ENCODE measurements around the gene SSR4.

SSR4 gene

DNA sequence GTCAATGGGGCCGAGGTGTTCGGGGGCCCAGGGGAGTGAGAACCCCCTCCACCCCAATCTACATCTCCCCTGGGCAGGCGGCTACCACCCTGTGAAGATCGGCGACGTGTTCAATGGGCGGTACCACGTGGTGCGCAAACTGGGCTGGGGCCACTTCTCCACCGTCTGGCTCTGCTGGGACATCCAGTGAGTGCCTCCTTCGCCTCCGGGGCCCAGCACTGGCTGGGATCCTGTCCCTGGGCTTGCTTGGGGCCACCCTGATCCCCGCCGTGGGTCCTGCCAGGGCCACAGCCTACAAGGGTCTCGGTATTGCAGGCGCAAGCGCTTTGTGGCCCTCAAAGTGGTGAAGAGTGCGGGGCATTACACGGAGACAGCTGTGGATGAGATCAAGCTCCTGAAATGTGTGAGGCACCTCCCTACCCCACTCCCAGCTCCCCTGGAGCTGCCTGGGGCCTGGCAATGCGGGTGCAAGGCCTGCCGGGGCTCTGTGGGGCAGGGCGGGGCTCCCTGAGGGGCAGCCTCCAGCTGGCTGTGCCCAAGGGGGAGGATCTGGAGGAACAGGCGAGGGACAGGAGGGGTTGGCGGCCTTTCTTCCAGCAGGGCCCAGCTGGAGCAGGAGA lies 12.9 kb upstream of the SSR4 start:
- DNase-seq (ENCODE audit: low spot score): no peak

DNA sequence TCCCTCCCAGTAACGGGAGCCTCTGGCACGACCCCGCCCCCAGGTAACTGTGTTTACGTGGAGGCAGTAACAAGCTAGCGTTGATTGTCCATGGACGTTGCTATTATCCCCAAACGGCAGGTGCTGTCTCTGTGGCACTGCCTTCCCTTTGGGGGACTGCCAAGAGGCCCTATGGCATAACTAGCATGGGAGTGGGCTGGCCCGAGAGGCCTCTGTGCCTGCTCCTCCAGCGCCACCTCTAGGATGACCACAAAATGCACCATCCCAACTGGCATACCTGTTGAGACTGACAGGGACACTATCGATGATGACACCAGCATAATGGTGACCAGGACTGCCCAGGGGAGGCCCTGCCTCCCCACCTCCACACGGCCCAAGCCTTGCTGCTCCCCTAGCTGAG lies 12.2 kb upstream of the SSR4 start:
- DNase-seq (ENCODE audit: low spot score): no peak

DNA sequence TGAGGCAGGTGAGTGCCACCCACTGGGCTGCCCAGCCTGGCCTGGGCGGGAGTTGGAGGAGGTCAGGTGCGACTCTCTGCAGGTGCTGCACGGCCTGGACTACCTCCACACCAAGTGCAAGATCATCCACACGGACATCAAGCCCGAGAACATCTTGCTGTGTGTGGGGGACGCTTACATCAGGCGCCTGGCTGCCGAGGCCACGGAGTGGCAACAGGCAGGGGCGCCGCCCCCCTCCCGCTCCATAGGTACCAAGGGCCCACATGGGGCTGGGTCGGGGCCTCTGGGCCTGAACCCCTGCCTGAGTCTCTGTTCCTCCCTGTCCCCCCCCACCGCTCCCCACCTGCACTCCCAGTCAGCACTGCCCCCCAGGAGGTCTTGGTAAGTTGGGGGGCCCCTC lies 11.6 kb upstream of the SSR4 start:
- DNase-seq (ENCODE audit: low spot score): no peak

DNA sequence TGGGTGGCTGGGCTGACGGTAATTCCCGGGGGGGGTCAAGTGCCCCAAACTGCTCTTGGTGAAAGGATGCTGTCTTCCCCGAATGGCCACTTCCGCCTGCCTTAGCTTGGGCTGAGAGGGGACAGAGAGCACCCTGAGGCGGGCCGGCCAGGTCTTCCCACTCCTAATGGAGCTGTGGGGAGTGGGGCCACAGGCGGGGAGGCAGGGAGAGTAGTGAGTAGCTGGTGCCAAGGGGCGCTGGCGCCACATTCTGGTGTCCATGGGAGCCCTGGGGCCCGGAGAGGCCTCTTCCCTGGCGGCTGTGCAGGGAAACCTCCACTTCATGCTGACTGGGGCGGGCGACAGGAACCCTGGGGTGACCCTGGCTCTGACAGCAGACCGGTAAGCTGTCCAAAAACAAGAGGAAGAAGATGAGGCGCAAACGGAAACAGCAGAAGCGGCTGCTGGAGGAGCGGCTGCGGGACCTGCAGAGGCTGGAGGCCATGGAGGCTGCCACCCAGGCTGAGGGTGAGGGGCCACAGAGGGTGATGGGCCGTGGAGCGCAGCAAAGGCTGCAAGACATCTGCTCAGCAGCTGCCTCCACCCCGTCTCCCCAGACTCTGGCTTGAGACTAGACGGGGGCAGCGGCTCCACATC lies 11.0 kb upstream of the SSR4 start:
- DNase-seq (ENCODE audit: low spot score): no peak

DNA sequence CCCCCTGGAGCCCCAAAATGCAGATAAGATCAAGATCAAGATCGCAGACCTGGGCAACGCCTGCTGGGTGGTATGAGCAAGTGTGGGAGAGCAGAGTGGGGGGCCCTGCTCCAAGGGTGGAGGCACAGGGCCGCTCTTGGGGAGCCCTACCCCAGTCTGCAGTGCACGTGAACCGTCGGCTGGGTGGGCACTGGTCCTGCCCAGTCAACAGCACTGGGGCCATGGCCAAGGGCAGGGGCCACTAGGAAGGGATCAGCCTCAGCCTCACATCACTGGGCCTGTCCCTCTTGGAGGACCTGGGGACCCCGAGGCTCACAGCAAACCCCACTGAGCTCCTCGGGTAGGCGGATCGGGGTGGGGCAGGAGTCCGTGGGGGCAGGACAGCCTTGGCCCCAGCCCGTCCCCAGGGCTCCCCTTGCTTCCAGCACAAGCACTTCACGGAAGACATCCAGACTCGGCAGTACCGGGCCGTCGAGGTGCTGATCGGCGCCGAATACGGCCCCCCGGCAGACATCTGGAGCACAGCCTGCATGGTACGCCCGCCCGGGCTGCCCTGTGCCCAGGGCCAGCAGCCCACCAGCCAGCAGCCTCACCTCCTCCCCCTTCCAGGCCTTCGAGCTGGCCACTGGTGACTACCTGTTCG lies 10.0 kb upstream of the SSR4 start:
- no peak for DNase-seq (ENCODE audit: low spot score)

DNA sequence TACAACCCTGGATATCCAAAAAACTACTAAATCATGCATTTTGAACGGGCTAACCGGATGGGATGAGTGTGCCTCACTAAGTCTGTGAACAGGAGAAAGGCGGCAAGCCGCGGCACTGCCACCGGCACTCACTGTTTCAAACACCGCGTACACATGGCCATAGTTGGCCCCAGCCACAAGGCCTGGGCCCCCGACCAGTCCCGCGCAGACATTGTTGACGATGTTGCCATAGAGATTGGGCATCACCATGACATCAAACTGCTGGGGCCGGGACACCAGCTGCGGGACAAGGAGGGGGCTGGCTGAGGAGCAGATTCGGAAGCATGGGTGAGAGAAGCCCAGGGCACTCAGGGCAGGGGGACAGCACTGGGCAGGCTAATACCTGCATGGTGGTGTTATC lies 7.8 kb upstream of the SSR4 start:
- no peak for DNase-seq (ENCODE audit: low spot score)

DNA sequence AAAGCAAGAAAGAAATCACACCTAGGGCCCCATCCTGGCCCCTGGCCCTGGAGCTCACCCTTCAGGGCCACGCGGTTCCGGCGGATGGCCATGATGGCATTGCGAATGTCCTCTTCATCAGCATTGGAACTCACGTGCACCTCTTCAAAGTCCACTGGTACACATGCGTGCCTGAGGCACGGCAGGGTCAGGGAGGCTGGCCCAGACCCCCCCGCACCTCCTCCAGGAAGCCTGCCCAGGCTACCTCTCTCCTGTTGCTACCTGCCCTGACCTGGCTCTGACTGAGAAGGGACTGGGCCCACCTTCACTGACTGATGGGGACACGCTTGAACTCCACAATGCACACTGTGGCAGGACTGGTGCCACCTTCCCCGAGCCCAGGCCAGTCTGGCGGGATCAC lies 4.8 kb upstream of the SSR4 start:
- DNase-seq (ENCODE audit: low spot score): no peak

DNA sequence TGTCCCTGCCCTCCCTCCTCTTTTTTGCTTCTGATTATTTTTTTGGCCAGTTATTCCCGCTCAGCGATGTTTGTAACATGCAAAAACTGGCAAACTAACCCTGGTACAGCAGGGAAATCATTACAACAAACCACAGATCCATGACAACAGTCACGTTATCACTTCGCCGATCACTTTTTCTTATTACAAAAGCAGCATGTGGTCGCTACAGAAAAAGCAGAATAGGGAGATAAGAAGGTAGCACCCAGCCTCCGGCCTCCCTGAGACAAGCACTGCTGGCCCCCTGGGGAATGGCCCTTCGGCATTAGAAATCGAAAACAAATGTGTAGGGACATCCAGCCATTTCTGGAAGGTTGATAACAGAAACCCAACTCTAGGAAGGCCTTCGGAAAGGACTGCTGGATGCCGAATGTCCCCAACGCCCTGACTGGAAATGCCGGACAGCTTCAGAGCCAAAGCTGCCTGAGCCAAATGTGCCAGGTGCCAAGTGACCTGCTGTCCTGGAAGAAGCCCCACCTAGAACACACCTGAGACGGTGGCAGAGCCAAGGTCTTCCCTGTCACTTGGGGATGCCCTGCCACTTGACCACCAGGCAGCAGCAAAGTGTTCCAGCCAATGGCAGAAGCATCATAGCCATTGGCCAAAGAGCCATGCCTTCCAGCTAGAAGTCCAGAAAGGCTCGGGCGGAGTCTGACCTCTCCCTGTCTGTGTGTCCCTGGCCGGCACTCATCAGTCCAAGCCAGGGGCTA lies 3.2 kb upstream of the SSR4 start:
- DNase-seq (ENCODE audit: low spot score): no peak

DNA sequence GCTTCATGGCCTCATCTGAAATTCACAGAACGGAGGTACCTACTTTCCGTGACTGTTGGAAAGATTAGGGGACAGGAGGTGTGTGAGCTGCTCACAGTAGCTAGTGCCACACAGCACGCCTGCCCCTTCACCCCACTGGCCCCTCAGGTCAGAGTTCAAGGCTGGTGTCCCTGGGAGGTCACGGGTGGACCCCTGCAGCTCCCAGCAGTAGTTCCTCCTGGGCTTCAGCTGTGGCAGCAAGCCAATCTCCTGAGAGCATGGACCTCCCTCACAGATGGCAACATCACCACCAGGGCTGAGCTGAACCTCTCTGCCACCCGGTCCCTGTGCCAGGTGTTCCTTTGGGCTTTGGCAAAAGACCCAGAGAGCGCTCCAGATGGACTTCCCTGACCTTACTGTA lies 2.1 kb upstream of the SSR4 start:
- DNase-seq (ENCODE audit: low spot score): no peak

DNA sequence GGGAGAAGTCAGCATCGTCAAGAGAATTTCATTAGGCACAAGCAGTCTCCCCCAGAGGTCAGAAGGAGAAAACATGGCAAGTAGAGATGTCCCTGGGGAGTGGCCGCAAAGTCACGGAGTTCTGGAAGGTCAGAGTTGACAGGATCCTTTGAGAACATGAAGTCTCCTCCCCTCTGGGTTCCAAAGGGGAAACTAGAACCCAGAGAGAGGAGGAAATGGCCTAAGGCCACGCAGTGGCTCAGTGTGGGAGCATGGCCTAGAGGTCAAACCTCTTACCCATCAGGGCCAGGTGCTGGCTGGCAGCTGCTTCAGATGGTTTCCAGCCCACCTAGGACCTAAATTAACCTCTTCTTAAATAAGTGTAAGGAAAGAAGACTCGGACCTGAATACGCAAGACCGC lies 1.2 kb upstream of the SSR4 start:
- DNase-seq (ENCODE audit: low spot score): peak; percentile 12

DNA sequence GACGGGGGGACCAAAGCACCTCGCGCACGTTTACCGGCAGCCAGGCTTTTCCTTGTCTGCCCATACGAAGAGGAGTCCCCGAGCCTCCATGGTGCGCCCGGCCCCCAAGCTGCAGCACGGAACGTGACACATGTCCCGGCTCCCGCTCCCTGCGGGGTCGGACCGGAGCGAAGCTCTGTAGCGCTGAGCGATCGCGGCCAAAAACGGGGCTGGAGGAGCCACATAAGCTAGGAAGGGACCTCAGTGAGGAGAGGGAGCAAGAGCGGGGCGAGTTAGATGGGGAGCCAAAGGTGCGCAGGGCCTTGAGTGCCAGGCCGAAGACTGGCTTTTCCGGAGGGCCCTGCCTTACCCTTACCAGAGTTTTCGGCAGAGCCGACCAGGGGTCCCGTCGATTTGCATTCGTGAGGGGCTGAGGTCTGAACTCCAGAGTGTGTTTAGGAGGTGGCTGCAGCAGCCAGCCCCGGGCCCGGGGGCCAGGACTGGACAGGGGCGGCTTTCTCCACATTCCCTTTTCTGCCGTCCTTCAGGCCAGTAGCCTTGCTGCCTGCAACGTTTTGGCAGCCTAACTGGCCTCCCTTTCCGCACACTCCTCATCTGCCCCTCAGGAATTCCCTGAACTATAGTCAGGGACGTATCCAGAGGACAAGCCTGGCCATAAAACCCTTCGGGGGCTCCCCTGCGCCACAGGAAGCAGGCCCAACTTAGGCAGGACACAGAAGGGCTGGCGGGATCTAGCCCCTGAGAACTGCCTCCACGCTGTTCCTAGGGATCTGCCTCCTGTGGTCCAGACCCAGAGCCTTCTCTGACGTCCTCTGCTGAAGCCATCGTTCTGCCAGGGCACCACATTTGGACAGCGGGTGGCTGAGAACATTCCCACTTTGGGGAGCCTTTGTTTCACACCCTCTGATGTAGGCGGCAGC lies 689 bp downstream of the SSR4 start:
- no peak for DNase-seq (ENCODE audit: low spot score)

DNA sequence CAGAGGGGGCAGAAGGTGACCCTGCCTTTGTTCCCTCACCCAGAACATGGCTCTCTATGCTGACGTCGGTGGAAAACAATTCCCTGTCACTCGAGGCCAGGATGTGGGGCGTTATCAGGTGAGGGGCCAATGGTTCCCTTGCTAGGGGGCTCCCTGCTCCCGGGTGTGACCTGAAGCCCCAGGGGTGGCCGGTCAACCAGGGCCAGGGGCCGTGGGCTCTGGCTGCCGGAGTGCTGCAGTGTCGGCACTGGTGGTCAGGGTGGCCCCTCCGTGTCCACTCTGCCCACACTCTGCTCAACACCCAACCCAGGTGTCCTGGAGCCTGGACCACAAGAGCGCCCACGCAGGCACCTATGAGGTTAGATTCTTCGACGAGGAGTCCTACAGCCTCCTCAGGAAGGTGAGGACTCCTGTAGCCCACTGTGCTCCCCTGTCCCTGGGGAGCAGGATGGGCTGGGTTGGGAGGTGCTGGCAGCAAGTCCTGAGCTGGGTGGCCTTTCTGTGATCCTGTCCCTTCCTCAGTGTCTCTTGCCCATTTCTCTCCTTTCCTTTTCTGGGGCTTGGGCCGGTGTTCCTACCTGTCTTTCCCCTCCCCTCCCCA lies 3.0 kb downstream of the SSR4 start:
- no peak for DNase-seq (ENCODE audit: low spot score)

DNA sequence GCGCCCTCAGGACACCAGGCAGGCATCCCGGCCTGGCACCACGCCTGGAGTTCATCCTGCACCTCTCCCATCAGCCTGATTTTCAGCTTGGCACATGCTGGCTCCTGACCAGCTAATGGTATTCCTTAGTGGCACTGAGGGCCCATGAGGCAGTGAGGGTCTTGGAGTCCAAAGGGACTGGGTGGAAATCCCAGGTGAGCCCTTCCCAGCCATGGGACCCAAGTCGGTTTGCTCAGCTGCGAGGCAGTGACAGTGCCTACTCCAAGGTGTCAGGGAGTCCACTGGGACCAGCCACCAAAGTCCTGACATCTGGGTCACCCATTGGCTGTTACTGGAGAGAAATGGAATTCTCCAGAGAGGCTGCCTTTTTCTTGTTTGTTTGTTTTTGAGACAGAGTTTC lies 4.9 kb downstream of the SSR4 start:
- no peak for DNase-seq (ENCODE audit: low spot score)

DNA sequence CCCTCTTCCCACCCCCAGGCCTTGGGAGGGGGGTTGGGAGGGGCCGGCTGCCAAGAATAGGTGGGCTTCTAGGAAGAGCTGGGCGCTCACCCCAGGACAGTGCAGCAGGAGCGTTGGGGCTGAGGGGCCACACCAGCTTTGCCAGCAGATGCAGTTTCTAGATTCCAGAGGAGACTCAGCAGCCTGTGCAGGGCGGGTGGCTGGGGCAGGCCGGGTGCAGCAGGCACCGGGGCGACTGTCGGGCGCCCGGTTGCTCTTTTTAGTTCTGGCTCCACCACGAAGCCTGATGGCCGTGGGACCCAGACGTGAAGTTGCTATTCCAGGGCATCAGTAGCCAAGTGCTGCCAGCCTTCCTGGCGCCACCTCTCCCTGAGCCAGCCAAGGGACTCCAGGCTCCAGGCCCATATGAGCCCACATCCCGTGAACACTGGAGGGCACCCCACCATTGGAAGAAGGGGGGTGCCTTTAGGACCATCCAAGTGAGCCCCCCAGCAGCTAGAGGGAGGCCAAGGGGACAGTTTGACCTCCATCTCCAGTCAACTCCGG lies 5.8 kb downstream of the SSR4 start:
- DNase-seq (ENCODE audit: low spot score): no peak

DNA sequence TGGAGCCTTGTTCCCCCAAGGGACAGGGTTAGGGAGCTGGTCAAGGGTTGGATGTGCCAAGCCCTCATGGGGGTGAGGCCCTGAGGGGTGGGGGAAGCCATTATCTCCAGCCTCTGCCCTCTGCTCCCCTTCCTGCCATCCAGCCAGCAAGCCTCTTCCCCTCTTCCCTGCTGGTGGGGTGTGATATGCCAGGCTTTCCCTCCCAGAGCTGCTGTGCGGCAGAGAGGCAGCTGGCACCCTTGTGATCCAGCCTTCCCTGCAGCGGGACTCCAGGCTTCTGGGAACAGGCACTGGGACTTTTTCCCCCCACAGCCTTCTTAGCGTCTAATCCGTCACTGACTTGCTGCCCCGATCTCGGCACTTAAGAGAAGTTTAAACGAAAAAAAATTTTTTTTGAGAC lies 6.3 kb downstream of the SSR4 start:
- no peak for DNase-seq (ENCODE audit: low spot score)

DNA sequence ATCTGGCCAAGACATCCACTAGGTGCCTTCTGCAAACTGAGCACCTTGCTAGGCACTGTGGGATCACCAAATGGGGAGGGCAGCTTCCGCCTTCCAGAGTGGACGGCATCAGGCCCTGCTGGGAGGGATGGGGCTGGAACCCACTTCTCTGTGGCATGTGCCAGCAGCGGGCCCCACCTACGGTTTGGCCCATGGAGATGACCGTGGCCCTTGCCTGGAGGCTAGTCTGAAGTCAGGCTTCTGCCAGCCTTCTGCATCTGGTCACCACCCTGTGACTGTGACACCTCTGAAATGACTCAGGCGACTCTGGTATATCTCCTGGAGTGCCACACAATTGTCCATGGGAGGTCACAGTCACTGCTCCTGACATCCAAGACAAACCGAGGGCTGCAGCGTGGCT lies 7.2 kb downstream of the SSR4 start:
- no peak for DNase-seq (ENCODE audit: low spot score)

DNA sequence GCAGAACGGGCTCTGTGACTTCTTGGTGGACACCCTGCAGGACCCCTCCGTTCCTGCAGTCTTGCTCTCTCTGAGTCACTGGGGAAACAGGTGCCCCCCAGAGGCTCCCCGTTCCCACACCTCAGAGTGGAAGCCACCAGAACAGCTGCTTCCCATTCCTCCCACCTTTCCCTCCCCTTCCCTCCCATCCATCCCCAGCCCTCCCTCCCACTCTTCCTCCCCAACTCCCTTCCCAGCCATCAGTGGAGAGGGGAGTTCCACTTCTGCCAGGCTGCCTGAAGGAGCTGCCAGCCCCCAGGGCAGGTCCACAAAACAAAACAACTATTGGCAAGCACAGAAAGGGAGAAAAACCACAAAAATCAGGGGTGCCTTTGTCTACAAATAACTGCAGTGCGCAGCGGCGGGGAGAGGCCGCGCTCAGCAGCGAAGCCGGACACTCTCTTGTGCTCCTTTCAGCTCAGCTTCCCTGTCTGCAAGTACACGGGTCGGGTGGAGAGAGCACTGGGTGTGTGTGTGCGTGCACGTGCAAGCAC lies 8.1 kb downstream of the SSR4 start:
- DNase-seq (ENCODE audit: low spot score): no peak

DNA sequence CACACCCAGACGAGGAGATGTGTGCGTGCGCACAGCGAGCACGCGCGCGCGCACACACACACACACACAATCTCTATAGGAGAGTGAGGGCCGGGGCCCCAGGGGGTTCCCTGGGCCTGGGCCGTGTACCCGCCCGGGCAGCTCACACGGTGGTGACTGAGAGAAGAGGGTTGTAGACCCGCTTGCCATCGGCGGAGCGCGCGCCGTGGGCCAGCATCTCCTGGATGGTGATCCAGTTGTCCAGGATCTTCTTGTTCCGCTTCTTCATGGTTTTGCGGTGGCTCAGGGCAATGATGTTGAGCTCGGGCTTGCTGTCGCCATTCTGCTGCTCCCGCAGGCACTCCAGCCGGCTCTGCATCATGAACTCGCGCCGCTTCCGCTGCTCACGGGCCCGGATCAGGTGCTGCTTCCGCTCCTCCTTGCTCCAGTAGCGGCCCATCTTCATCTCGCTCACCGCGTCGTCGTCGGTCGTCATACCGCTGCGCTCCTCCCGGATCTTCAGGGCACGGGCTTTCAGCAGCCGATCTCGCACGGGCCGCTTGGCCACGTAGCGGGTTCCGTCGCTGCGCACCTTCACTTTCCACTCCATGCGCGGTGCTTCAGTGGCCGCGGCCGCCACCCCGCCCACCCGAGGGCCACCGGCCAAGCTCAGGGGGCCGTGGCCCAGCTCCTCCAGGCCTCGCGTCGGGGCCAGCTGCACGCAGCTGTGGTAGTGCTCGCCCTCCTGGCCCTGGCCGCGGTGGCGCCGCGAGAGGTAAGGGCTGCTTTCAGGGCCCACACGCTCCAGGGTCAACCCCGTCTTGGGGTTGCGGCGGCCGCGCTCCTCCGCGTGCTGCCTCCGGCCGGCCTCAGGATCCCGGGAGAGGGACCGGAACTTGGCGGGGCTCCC lies 9.0 kb downstream of the SSR4 start:
- no peak for DNase-seq (ENCODE audit: low spot score)

DNA sequence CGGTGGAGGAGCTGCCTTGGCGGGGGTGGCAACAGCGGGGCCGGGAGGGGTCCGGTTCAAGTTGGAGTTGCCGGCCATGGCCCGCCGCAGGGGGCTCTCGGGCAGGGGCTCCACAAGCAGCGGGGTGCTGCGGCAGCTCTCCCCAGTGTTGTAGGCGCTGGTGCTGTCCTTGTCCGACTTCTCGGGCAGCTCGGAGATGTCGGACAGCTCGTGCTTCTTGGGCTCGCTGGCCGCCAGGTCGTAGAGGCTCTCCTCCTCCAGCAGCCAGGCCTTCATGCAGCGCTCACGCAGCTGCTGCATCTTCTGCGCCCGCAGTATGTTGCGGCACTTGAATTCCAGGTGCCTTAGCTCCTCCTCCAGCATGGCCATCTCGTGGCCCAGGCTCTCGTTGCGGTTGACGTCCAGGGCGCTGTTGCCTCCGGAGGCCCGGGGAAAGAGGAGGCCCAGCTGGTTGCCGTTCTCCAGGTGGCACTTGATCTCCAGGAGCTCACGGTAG lies 9.7 kb downstream of the SSR4 start:
- no peak for DNase-seq (ENCODE audit: low spot score)

DNA sequence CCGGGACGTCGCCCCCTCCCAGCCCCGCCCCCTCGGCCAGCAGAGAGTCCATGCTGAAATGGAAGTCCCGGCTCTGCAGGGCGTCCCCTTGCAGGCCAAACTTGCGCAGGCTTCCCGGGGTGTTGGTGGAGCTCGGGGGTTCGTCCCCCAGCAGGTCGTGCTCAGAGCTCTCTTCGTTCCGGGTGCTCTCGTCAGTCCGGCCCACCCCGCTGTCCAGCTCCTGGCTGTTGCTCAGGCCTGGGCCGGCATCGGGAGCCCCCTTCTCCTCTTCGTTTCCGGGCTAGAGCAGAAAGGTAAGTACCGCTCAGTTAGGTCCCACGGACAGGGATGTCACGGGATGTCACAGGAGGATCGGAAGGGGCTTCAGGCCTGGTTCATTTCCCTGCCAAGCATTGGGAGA lies 10.2 kb downstream of the SSR4 start:
- no peak for DNase-seq (ENCODE audit: low spot score)

Data from kidney capillary endothelial cell (primary cell).